Kidney (tissue), 14 donors: ENCODE results near the gene WNK2. TPM values are rescaled to one million over a fixed set of nuclear protein-coding genes. Genes with fewer than 3 reads are reported as not detected.

ENCODE experiments used
- DNase-seq, 5 donors: peaks; one replicate each; pipeline ENCODE4 v3.0.0-alpha.2; 2013 to 2020
- FAIRE-seq: peaks from 2 replicates; lab custom pipeline; 2012; peaks lifted over from hg19 to GRCh38; lab: Jason Lieb, UNC
- H3K27ac ChIP-seq, 2 donors: one replicate each; pipeline ENCODE4 v1.7.0; 2013; ENCODE audit warnings: low read depth in 2 of 2, low read length in 2 of 2, inconsistent platforms in 1 of 2
- H3K27me3 ChIP-seq: one replicate; pipeline ENCODE4 v1.7.1; 2013; ENCODE audit warnings: low read length, inconsistent platforms; ENCODE audit not compliant: control insufficient read depth, insufficient read depth
- H3K36me3 ChIP-seq, 3 donors: one replicate each; pipeline versions ENCODE4 v1.7.0 to v1.7.1; 2013; ENCODE audit warnings: low read length in 3 of 3, control low read depth in 1 of 3, inconsistent platforms in 1 of 3; ENCODE audit not compliant: insufficient read depth in 3 of 3, control insufficient read depth in 2 of 3
- H3K4me1 ChIP-seq, 3 donors: one replicate each; pipeline versions ENCODE4 v1.7.0 to v1.7.1; 2013; ENCODE audit warnings: low read length in 3 of 3, inconsistent platforms in 1 of 3, low read depth in 1 of 3; ENCODE audit not compliant: control insufficient read depth in 2 of 3, insufficient read depth in 2 of 3
- H3K4me3 ChIP-seq, 3 donors: one replicate each; pipeline versions ENCODE4 v1.7.0 to v1.8.1; 2013; ENCODE audit warnings: low read length in 3 of 3, control low read depth in 1 of 3, inconsistent platforms in 1 of 3
- H3K9ac ChIP-seq, 3 donors: one replicate each; pipeline versions ENCODE4 v1.7.0 to v1.7.1; 2013; ENCODE audit warnings: low read length in 3 of 3, control low read depth in 1 of 3, inconsistent platforms in 1 of 3
- H3K9me3 ChIP-seq, 3 donors: one replicate each; pipeline versions ENCODE4 v1.7.0 to v1.7.1; 2013; ENCODE audit warnings: low read length in 3 of 3, control low read depth in 1 of 3, inconsistent platforms in 1 of 3; ENCODE audit not compliant: control insufficient read depth in 2 of 3, insufficient read depth in 1 of 3
- CTCF ChIP-seq: IDR thresholded peaks from 3 replicates; pipeline ENCODE4 v1.5.1; 2012; ENCODE audit warnings: mild to moderate bottlenecking, moderate library complexity, borderline replicate concordance; ENCODE audit not compliant: insufficient read depth; ENCODE audit errors: extremely low read depth
- intact Hi-C: fragments of 100-400 bp; cut with DNase I; formaldehyde crosslinking; loops from one replicate; pipeline ENCODE4 v1.11.1; 2022
- polyA plus RNA-seq: library from polyadenylated mRNA; stranded (reverse); fragments of 350-450 nt; fragmentation: Illumina TruSeq; extraction: RNeasy Lipid Tissue Mini Kit (QIAGEN cat#74804); gene quantifications from one replicate; pipeline ENCODE4 v1.2.3, GENCODE V29; 2014; ENCODE audit warnings: low read depth, low replicate concordance; ENCODE audit not compliant: insufficient read depth
- total RNA-seq: library from RNA; stranded (reverse); fragmentation: NEBNext Ultra II Directional; extraction: Animal tissue kit (Norgen Biotek cat#: 25700); gene quantifications from one replicate; pipeline ENCODE4 v1.2.1, GENCODE V29; 2021
- donor health status: control.
- donor health status: control.
- donor health status: control.
- donor health status: control.
- donor health status: control.
- donor health status: DM: yes; HTN: yes; CAD: no.
- donor health status: Normal renal cell carcinoma (clear cell type).

The WNK2 gene
- total and polyA plus RNA-seq, 2 donors from 2014 or later, result 1.5 to 4.8 TPM

GRCh38 chr9:93200449-93200742 is 16.5 kb downstream of the WNK2 start:
- no peak for TF ChIP-seq CTCF
- H3K27ac ChIP-seq, result no peak overlapping the region

GRCh38 chr9:93200989-93201334 is 17.0 kb downstream of the WNK2 start:
- TF ChIP-seq CTCF, result no peak
- DNase-seq (peak in 1 of 5 donors; percentile 44), FAIRE-seq (no peak)
- Histone ChIP-seq H3K9ac (no peak overlapping the region), H3K9me3 (no peaks in the 10 kb centered on the region), H3K27ac (no peak overlapping the region), H3K4me3 (no peak overlapping the region), H3K27me3 (no peaks in the 10 kb centered on the region), H3K36me3 (no peaks in the 10 kb centered on the region), H3K4me1 (peaks cover 0 to 4% (median 0%) of the 10 kb centered on the region in 3 donors)
- intact Hi-C loops, result no loop called here

More at GRCh38 chr9:93200449-93200742, 16.5 kb downstream of the WNK2 start:
- H3K9me3 ChIP-seq, result no peaks in the 10 kb centered on the region
- peak in 1 of 5 donors; percentile 44 for DNase-seq
- H3K4me3 ChIP-seq, result no peak overlapping the region
- no peak for FAIRE-seq
- intact Hi-C loops, result no loop called here
- H3K27me3 ChIP-seq, result no peaks in the 10 kb centered on the region
- H3K9ac ChIP-seq, result no peak overlapping the region
- peaks cover 0 to 4% (median 0%) of the 10 kb centered on the region in 3 donors for H3K4me1 ChIP-seq
- H3K36me3 ChIP-seq, result no peaks in the 10 kb centered on the region

- Histone ChIP-seq H3K4me1 (peaks cover 0 to 4% (median 0%) of the 10 kb centered on the region in 3 donors), H3K27ac (no peak overlapping the region), H3K36me3 (no peaks in the 10 kb centered on the region), H3K4me3 (no peak overlapping the region), H3K9me3 (no peaks in the 10 kb centered on the region), H3K9ac (no peak overlapping the region), H3K27me3 (no peaks in the 10 kb centered on the region)
- peak in 1 of 5 donors; percentile 52 for DNase-seq
- intact Hi-C loops, result no loop called here
- no peak for TF ChIP-seq CTCF
- no peak for FAIRE-seq
These were observed 19.2 kb downstream of the WNK2 start for GRCh38 chr9:93203026-93203717.
